ENCODE results near the gene DLGAP4.

DLGAP4 gene

DNA sequence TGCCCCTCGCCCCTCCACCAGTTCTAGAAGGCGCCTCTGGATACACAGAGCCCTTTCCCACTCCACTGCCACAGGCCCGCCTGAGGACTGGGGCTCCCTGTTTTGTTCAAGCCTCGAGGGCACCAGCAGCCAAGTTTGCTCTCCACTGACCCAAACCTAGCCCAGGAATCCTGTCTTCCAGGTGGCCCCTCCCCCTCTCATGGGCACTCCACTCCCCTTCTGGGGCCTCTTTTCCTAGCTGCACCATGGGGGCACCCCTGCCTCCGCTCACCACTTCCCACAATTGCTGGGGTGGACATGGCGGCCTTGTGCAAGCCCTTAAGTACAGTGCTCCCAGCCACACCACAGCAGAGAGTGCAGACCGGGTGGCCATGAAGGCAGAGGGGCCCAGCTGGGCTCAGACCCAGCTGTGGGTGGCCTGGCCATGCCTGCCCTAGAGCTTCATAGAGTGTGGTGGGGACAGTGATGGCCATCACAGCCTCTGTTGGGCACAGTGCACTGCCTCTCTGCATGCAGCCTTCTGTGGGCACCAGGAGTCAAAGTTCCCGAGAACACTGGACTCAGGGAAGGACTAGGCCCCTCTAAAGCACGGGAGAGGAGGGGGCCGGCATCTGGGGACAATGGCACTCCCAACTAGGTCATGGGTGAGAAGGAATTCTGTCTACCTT lies 236.5 kb downstream of the DLGAP4 start:
- 82% methylated on average over 10 of the region's 10 CpGs for WGBS
- Histone ChIP-seq H3K27ac (ENCODE audit: low read depth, low read length) (peak overlapping the region; percentile 88; the same call in 1 of the 2 replicates), H3K9ac (ENCODE audit: low read depth, low read length) (peak overlapping the region; percentile 88; the same call in 1 of the 2 replicates), H3K36me3 (ENCODE audit: insufficient read depth, low read length) (peaks cover 26% of the 10 kb centered on the region), H3K4me3 (ENCODE audit: low read length) (peak overlapping the region; percentile 83), H3K9me3 (ENCODE audit: insufficient read depth, low read depth, low read length) (no peaks in the 10 kb centered on the region), H3K4me1 (ENCODE audit: insufficient read depth, low read length) (peaks cover 24% of the 10 kb centered on the region), H3K27me3 (ENCODE audit: insufficient read depth, low read length) (no peaks in the 10 kb centered on the region)

DNA sequence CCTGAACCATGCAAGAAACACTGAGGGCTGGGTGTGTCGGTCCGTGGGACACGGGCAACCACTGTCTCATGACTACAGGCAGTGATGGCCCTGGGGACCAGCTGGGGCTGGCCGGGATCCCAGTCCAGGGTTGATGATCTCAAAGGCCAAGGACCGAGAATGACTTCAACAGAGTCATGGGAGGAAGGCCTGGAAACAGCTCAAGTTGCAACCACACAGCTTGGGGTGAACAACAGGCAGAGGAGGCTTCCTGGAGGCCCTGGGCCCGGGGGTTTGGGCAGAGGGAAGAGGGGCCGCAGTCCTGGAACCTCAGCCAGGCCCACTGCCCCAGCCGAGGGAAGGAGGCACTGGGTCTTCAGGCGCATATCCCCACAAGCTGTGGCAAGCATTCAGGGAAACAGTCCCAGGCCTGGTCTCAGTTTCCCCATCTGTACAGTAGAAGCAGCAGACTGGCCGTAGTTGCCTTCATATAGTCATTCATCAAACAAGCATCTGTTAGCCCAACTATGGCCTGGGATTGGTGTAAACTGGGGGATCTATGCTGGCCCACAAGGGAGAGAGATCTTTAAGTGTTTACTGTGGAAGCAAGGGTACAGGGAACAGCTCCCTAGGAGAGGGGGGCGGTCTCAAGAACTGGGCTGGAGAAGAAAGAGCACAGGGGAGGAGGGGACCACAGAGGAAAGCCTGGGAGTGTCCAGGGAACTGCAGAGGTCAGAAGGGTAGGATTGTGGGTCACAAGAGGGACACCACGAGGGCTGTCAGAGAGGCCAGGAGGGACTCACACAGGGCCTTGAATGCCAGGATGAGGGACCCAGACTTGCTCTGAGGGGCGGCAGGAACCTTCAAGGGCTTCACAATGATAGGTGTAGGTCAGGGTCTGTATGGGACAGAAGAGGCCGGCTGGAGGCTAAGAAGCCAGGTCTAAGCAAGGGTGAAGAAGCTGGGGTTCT lies 237.3 kb downstream of the DLGAP4 start:
- H3K4me3 ChIP-seq (ENCODE audit: low read length) = peak overlapping the region; percentile 83; the same call in 1 of the 2 replicates
- H3K9ac ChIP-seq (ENCODE audit: low read depth, low read length) = no peak overlapping the region
- H3K4me1 ChIP-seq (ENCODE audit: insufficient read depth, low read length) = peaks cover 24% of the 10 kb centered on the region
- H3K36me3 ChIP-seq (ENCODE audit: insufficient read depth, low read length) = peaks cover 34% of the 10 kb centered on the region
- WGBS = 92% methylated on average over 14 of the region's 14 CpGs
- peak overlapping the region; percentile 88; the same call in 1 of the 2 replicates for H3K27ac ChIP-seq (ENCODE audit: low read depth, low read length)
- no peaks in the 10 kb centered on the region for H3K9me3 ChIP-seq (ENCODE audit: insufficient read depth, low read depth, low read length)
- H3K27me3 ChIP-seq (ENCODE audit: insufficient read depth, low read length) = no peaks in the 10 kb centered on the region

DNA sequence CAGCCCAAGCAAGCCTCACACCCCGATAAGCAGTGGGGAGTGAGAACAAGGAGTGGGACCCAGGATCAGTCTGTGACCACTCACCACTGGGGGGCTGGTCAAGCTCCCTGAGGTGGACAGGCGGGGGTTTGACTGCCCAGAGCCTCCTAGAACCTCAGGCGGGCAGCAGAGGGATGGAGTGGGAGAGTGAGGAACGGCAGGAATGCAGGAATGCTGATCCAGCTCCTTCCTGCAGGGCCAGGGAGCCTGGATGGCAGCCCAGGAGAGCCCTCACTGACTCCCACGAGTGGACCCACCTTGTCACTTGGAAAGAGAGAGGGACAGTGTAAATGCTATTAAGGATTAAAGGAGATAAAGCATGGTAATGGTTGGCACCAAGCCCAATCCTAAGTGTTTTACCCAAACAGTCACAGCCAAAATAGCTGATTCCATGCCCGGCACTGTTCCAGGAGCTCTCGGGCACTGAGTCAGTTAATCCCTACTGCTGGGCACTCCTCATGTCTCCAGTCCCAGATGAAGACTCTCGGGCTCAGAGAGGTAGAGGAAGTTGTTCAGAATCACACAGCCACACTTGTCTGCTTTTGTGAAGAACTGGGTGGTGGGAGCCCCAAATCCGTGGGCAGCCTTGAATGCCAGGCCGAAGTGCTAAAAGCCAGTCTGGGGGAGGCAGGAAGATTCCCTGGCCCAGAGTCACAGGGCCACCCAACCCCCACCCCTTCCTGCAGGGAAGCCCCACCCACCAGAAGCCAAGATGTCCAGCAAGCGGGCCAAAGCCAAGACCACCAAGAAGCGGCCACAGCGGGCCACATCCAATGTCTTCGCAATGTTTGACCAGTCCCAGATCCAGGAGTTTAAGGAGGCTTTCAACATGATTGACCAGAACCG lies 238.2 kb downstream of the DLGAP4 start:
- Histone ChIP-seq H3K4me3 (ENCODE audit: low read length) (no peak overlapping the region), H3K36me3 (ENCODE audit: insufficient read depth, low read length) (peaks cover 42% of the 10 kb centered on the region), H3K27ac (ENCODE audit: low read depth, low read length) (no peak overlapping the region), H3K9me3 (ENCODE audit: insufficient read depth, low read depth, low read length) (no peaks in the 10 kb centered on the region), H3K27me3 (ENCODE audit: insufficient read depth, low read length) (no peaks in the 10 kb centered on the region), H3K9ac (ENCODE audit: low read depth, low read length) (no peak overlapping the region), H3K4me1 (ENCODE audit: insufficient read depth, low read length) (peaks cover 23% of the 10 kb centered on the region)
- WGBS = 90% methylated on average over 15 of the region's 15 CpGs

DNA sequence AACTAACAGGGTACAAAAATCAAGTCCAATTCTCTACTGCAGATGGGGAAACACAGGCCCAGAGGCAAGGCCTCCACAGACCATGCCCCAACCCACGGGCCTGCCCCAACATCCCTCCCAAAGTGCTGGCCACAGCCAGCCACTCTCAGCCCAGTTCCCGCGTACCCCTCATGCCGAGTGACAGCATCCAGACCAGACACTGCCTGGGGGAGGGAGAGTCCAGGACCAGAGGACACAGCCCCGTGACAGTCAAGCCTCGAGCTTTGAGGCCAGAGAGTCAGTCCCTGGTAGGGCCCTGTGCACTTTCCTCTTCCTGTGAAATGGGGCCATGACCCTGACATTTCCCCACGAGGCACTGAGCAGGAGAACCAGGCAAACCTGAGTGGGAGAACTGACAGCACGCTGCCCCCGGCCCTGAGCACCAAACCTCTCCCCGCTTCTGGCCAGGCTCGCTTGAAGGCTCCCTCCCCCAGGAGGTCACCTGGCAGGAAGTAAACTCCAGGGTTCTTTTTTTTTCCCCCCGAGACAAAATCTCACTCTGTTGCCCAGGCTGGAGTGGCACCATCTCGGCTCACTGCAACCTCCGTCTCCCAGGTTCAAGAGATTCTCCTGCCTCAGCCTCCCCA lies 240.1 kb downstream of the DLGAP4 start:
- Histone ChIP-seq H3K27me3 (ENCODE audit: insufficient read depth, low read length) (no peaks in the 10 kb centered on the region), H3K27ac (ENCODE audit: low read depth, low read length) (no peak overlapping the region), H3K36me3 (ENCODE audit: insufficient read depth, low read length) (peaks cover 44% of the 10 kb centered on the region), H3K4me1 (ENCODE audit: insufficient read depth, low read length) (peaks cover 16% of the 10 kb centered on the region), H3K9me3 (ENCODE audit: insufficient read depth, low read depth, low read length) (no peaks in the 10 kb centered on the region), H3K9ac (ENCODE audit: low read depth, low read length) (no peak overlapping the region), H3K4me3 (ENCODE audit: low read length) (no peak overlapping the region)
- 91% methylated on average over 14 of the region's 14 CpGs for WGBS

DNA sequence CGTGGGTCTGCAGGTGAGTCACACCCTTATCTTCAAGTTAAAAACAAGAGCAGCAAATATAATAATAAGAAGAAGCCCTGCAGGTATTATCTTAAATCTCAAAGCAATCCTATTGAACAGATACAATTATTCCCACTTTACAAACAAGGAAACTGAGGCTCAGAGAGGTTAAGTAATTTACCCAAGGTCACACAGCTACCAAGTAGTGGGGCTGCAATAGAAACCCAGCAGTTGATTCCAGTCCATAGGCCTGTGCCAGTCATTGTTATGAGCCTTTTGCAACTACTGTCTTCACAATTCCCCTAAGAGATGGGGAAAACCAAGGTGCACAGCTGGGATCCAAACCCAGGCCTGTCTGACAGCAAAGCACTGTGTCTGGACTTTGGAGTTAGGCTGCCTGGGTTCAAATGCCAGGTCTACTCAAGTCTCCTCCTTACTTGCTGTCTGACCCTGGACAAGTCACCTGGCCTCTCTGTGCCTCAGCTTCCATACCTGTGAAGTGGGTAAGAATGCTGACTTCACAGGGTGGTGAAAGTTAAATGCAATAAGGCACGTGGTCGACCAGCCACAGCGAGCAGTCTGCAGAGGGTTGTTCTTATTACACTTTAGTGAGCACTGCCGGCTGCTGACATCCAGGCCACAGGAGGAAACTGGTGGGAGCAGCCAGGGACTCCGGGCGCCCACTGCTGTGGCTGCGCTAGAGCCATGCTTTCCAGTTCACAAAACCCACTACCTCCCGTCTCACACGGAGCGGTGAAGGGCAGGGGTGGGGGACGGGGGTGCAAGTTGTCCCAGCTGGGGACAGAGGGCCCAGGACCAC lies 241.3 kb downstream of the DLGAP4 start:
- Histone ChIP-seq H3K4me1 (ENCODE audit: insufficient read depth, low read length) (peaks cover 12% of the 10 kb centered on the region), H3K27ac (ENCODE audit: low read depth, low read length) (no peak overlapping the region), H3K27me3 (ENCODE audit: insufficient read depth, low read length) (no peaks in the 10 kb centered on the region), H3K9ac (ENCODE audit: low read depth, low read length) (no peak overlapping the region), H3K9me3 (ENCODE audit: insufficient read depth, low read depth, low read length) (no peaks in the 10 kb centered on the region), H3K4me3 (ENCODE audit: low read length) (no peak overlapping the region), H3K36me3 (ENCODE audit: insufficient read depth, low read length) (peaks cover 44% of the 10 kb centered on the region)
- 96% methylated on average over 12 of the region's 12 CpGs for WGBS

DNA sequence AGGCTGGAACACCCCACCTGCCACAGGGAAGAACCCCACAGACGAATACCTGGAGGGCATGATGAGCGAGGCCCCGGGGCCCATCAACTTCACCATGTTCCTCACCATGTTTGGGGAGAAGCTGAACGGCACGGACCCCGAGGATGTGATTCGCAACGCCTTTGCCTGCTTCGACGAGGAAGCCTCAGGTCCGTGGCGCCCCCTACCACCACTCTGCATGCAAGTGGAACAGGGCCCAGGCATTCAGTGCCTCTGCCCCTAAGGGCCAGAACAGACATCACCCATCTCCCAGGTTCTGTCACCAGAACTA lies 241.8 kb downstream of the DLGAP4 start:
- Histone ChIP-seq H3K27me3 (ENCODE audit: insufficient read depth, low read length) (no peaks in the 10 kb centered on the region), H3K9ac (ENCODE audit: low read depth, low read length) (no peak overlapping the region), H3K9me3 (ENCODE audit: insufficient read depth, low read depth, low read length) (no peaks in the 10 kb centered on the region), H3K36me3 (ENCODE audit: insufficient read depth, low read length) (peaks cover 44% of the 10 kb centered on the region), H3K4me1 (ENCODE audit: insufficient read depth, low read length) (peaks cover 7% of the 10 kb centered on the region; the same call in 1 of the 2 replicates), H3K4me3 (ENCODE audit: low read length) (no peak overlapping the region), H3K27ac (ENCODE audit: low read depth, low read length) (no peak overlapping the region)
- WGBS = 82% methylated on average over 12 of the region's 12 CpGs

DNA sequence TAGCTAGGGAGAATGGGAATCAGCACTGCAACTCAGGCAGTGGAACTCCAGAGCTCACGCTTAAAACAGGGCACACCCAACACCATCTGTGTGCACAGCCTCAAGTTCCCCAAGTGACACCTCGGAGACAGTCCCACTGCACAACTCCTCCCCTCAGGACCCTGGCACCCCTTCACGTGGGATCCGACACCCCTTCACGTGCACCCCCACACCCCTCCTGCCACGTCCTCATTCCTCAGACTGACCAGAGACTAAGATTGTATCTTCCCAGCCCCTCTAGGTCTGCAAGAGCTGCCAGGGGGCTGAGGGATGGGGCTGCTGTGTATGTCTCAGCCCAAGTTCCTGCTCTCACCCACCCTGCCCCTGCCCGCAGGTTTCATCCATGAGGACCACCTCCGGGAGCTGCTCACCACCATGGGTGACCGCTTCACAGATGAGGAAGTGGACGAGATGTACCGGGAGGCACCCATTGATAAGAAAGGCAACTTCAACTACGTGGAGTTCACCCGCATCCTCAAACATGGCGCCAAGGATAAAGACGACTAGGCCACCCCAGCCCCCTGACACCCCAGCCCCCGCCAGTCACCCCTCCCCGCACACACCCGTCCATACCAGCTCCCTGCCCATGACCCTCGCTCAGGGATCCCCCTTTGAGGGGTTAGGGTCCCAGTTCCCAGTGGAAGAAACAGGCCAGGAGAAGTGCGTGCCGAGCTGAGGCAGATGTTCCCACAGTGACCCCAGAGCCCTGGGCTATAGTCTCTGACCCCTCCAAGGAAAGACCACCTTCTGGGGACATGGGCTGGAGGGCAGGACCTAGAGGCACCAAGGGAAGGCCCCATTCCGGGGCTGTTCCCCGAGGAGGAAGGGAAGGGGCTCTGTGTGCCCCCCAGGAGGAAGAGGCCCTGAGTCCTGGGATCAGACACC lies 242.8 kb downstream of the DLGAP4 start:
- Histone ChIP-seq H3K9ac (ENCODE audit: low read depth, low read length) (no peak overlapping the region), H3K9me3 (ENCODE audit: insufficient read depth, low read depth, low read length) (no peaks in the 10 kb centered on the region), H3K27me3 (ENCODE audit: insufficient read depth, low read length) (no peaks in the 10 kb centered on the region), H3K4me1 (ENCODE audit: insufficient read depth, low read length) (0 out of 2 replicates have a peak, but pooled peaks cover 3% of the 10 kb centered on the region), H3K4me3 (ENCODE audit: low read length) (no peak overlapping the region), H3K27ac (ENCODE audit: low read depth, low read length) (no peak overlapping the region), H3K36me3 (ENCODE audit: insufficient read depth, low read length) (peaks cover 44% of the 10 kb centered on the region)
- 96% methylated on average over 22 of the region's 23 CpGs for WGBS

DNA sequence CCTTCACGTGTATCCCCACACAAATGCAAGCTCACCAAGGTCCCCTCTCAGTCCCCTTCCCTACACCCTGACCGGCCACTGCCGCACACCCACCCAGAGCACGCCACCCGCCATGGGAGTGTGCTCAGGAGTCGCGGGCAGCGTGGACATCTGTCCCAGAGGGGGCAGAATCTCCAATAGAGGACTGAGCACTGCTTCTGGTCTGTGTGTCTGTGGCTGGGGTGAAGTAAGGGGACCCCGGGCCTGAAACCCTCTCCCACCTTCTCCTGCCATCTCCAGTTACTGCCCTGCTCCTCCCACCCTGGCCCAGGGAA lies 243.4 kb downstream of the DLGAP4 start:
- 96% methylated on average over 8 of the region's 9 CpGs for WGBS
- no peak overlapping the region; the same call in 1 of the 2 replicates for H3K27ac ChIP-seq (ENCODE audit: low read depth, low read length)
- H3K9ac ChIP-seq (ENCODE audit: low read depth, low read length) = no peak overlapping the region
- H3K27me3 ChIP-seq (ENCODE audit: insufficient read depth, low read length) = no peaks in the 10 kb centered on the region
- H3K4me3 ChIP-seq (ENCODE audit: low read length) = no peak overlapping the region
- peaks cover 39% of the 10 kb centered on the region for H3K36me3 ChIP-seq (ENCODE audit: insufficient read depth, low read length)
- H3K9me3 ChIP-seq (ENCODE audit: insufficient read depth, low read depth, low read length) = no peaks in the 10 kb centered on the region
- no peaks in the 10 kb centered on the region for H3K4me1 ChIP-seq (ENCODE audit: insufficient read depth, low read length)

DNA sequence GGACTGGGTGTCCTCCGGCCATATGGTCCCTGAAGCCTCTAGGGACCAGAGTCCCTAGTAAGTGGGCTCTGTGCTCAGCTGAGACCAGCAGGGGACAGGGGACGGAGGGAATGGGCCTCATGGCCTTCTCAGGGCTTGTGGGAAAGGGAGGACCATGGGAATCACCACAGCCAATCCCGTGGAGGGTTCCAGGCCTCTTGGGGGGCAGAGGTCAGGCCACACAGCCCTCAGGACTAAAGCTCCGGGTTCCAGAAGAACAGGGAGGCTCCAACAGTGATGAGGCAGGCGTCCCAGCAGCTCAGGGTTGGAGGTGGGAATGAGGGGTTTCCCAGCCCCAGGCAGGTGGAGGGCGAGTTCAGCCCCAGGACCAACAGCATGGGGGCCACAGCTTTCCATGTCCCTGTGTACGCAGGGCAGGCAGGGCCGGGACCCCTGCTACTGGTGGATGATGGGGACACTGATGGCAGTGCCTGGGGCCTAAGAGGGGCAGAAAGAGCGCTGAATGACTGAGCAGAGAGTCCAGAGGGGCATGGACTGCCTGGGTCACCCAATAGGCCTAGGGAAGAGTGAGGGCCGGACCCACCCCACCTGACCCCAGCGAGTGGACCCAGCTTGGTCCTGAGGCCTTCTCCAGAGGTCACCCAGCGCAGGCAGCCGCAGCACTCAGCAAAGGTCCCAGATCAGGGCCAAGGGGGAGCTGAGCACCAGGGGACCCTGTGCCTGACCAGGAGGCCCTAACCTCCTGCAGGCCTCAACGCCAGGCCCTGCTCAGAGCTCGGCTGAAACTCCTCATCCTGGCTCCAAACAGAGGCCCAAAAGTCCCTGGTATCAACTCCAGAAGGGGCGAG lies 244.0 kb downstream of the DLGAP4 start:
- Histone ChIP-seq H3K36me3 (ENCODE audit: insufficient read depth, low read length) (peaks cover 34% of the 10 kb centered on the region), H3K27ac (ENCODE audit: low read depth, low read length) (peak overlapping the region; percentile 55; the same call in 1 of the 2 replicates)

More for the DNA sequence above, 244.0 kb downstream of the DLGAP4 start:
- Histone ChIP-seq H3K9ac (ENCODE audit: low read depth, low read length) (no peak overlapping the region), H3K9me3 (ENCODE audit: insufficient read depth, low read depth, low read length) (no peaks in the 10 kb centered on the region), H3K27me3 (ENCODE audit: insufficient read depth, low read length) (no peaks in the 10 kb centered on the region), H3K4me3 (ENCODE audit: low read length) (no peak overlapping the region), H3K4me1 (ENCODE audit: insufficient read depth, low read length) (no peaks in the 10 kb centered on the region)
- 87% methylated on average over 16 of the region's 16 CpGs for WGBS
